Activated CD8-positive, alpha-beta memory T cell treated with anti-CD3 and anti-CD28 coated beads for 4 hours (primary cell): ENCODE results near the gene SDE2.
"Not testable (repeated sequence)": the region's sequence is repeated elsewhere in the genome, so short reads cannot be mapped to it uniquely, and the experiment has no call there.

Experiments used
- DNase-seq, 2 donors: peaks; one replicate each; pipeline ENCODE4 v3.0.0-alpha.2; 2020; ENCODE audit warnings: low read depth in 2 of 2

Gene SDE2

DNA sequence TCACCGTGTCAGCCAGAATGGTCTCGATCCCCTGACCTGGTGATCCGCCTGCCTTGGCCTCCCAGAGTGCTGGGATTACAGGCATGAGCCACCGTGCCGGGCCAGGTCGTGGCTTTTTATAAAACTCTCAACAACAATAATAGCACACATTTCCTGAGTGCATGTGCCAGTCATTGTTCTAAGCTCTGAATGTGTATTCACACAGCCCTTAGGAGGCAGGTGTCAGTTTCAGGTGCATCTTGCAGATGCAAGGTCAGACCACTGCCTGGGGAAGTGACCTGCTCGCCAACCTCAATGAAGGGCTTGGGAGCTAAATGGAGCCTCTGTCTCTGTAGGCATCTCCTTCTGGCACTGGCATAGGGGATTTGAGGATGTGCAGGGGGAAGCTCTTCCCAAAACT is 56.6 kb downstream of the SDE2 start:
- no peak for DNase-seq

DNA sequence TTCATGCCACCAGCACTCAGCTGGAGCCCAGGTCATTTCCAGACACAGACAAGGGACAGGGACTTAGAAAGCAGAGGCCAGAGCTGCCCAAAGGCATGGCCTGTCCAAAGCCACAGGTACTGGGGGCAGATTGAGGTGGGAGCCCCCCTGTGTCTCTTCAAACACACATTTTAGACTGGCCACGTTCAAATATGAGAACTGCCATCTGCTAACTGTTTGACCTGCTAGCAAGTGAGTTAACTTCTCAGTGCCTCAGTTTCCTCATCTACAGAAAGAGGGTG is 57.3 kb downstream of the SDE2 start:
- no peak for DNase-seq

GRCh38 chr1:225941187-225941941 is 57.8 kb downstream of the SDE2 start, which contains the start of gene LEFTY2:
Gene LEFTY2 (minus strand): TSS chr1:225941220. CDS start chr1:225941140, 80 bp downstream.
- DNase-seq: no peak

DNA sequence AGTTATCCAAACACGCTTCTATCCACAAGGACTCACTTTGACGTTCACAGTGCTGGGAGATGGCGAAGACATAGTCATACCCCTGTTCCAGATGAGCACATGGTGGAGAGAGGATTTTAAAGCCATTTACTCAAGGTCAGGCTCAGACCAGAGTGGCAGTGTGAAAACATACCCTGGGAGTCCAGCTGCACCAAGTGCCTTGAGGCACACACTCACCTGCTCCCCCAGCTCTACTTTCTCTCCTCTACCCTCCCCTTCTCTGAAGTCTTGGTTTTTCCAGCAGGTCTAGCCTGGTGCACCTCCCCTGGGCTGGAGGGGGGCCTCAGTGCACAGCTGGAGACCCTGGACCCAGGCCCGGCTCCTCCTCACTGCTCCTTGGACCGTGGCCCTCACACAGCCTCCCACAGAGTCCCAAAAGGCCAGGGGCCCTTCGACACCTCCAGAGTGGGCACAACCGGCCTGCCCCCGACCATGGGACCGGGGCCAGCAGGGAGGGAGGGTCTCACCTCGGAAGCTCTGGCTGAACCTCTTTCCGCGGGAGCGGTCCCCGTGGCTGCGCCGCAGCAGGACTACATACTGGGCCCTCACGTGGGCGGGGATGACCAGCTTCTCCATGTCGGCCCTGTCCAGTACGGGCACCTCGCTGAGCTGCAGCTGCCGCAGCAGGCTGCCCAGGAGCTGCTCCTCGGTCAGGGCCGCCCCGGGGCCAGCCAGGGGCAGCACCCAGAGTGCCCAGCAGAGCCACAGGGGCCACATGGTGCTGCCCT is 58.6 kb downstream of the SDE2 start:
- no peak for DNase-seq

- DNase-seq: not testable (repeated sequence)
Observed at GRCh38 chr1:225939939-225940310, 59.2 kb downstream of the SDE2 start.

DNA sequence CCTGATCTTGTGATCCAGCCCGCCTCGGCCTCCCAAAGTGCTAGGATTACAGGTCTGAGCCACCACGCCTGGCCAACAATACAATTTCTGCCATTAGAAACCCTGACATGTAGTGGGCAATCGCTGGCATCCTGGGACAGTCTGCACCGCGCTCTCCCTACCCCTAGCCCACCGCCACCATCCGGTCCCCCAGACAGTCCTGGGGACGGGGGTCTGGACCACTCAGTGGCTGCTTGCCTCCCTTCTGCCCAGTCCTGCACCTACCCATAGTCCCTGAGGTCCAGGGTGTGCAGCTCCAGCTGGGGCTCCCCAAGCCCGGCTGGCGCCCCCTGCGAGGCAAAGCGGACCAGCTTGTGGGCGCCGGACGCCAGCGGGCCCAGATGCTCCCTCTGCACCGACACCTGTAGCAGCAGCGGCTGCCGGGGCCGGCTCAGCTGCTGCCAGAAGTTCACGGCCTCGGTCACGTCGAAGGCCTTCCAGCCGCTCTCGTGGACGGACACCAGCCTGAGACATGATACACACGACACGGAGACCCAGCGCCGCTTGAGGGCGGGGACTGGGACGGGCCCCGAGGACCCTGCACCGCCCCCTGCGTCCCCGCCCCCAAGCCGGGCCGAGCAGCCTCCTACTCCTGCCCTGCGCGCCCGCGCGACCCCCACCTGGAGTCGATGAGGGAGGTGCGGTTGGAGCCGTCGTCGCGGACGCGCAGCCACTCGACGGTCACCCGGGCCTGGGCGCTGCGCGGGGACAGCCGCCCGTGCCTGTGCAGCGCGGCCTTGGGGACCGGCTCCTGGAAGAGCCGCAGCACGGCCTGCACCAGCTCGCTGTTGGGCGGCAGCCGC is 59.8 kb downstream of the SDE2 start:
- not testable (repeated sequence) for DNase-seq

DNA sequence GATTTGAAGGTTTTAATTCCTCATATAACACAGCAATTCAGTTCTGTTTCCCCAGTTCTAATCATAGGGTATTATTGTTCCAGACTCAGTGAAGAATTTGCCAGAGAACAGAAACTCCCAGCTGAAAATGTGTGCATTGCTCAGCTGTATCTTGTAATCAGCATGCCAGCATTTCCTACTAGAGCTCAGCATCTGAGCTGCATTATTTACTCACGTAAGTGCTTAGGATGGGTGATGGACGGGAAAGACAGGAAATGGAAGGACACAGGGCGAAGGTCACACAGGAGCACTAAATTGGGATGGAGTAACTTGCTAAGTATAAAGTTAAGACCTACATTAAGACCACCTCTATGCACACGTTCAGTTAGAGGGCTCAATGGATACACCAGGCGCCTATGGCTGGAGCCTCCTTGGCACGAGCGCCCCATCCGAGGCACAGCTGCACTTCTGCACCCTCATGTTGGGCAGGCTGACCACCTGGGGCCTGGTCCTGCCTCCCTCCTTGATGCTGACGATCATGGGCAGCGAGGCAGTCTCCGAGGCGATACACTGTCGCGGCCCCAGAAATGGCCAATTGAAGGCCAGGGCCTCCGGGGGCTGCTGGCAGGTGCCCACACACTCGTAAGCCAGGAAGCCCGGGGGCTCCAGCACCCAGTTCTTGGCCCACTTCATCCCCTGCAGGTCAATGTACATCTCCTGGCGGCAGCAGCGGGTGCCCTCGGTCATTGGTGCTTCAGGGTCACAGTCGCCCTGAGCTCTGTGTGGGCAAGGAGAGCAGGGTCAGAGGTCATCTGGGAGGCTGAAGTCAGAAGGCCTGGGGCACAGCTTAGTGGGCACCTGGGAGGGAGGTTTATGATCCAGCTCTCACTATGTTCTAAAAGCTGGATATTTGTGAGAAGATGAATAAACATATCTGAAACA is 61.8 kb downstream of the SDE2 start:
- no peak for DNase-seq

DNA sequence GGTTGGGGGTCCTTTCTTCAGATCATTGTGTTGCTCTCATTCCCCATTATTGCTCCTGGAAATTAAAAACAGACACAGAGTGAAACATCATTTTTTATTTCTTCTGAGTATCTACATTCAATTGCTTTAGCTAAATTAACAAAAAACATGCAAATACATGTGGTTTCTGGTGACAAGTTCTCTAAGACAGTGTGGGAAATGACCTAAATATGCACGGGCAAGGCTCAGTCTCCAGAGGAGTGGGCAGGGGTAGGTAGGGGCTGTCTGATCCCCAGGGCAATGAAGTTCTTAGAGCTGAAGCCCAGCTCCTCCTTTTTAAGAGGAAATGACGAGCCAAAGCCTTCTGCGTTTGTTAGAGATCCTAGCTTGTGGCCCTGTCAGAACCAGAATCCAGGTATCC is 62.6 kb downstream of the SDE2 start:
- no peak for DNase-seq

- DNase-seq: not testable (repeated sequence)
Observed at GRCh38 chr1:225936086-225936485, 63.1 kb downstream of the SDE2 start.

GRCh38 chr1:225934711-225935110 is 64.4 kb downstream of the SDE2 start:
- DNase-seq: no peak

DNA sequence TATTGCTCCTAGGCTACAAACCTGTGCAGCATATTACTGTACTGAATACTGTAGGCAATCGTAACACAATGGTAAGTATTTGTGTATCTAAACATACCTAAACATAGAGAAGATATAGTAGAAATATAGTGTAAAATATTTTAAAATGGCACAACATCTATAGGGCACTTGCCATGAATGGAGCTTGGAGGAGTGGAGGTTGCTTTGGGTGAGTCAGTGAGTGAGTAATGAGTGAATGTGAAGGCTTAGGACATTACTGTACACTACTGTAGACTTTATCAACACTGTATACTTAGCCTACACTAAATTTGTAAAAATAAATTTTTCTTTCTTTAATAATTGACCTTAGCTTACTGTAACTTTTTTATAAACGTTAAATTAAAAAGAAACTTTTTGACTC is 66.1 kb downstream of the SDE2 start:
- no peak for DNase-seq
